GM19463 (cell line): ENCODE results near the gene ABHD6.
"Not testable (repeated sequence)": the region's sequence is repeated elsewhere in the genome, so short reads cannot be mapped to it uniquely, and the experiment has no call there.

Experiments
- ATAC-seq: cut with Tn5 transposase; IDR thresholded peaks from one replicate; pipeline ENCODE4 v1.9.1; 2021; ENCODE audit warnings: mild to moderate bottlenecking, moderate library complexity; ENCODE audit not compliant: unreplicated experiment

ABHD6 gene

DNA sequence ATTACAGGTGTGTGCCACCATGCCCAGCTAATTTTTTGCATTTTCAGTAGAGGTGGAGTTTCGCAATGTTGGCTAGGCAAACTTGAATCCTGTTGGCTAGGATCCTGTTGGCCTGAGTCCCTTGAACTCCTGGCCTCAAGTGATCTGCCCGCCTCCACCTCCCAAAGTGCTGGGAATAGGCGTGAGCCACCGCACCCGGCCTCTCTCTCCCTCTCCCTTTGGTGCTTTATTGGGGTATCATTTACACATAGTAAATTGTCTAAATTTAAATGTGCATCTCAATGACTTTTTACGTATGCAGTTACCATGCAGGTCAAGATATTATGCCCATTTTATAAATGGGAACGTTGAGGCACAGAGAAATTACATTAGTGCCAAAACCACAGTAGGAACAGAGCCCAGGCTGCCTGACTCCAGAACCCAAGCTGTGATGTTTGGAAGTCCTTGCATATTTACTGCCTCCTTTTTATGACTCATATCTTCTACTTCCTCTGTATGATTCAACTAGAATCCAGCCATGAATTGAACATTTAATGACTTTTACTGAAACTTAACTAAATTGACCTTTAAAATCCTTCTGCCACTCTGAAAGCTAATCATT lies 34.4 kb downstream of the ABHD6 start:
- ATAC-seq, result no peak

DNA sequence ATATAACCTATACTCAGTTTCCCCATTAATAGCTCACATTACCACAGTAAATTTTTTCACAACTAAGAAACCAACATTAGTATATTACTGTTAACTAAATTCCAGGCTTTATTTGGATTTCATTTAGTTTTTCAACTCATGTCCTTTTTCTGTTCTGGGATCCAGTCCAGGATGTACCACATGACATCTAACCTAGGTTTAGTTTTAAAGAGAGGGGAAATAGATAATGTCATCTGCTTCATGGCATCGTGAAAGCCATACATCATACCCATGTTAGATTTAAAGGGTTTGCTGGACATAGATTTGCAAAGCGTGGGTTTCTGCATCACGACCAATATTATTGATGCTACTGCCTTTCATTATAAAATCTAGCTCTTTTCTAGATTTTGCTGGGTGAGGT lies 35.3 kb downstream of the ABHD6 start:
- ATAC-seq, result no peak

DNA sequence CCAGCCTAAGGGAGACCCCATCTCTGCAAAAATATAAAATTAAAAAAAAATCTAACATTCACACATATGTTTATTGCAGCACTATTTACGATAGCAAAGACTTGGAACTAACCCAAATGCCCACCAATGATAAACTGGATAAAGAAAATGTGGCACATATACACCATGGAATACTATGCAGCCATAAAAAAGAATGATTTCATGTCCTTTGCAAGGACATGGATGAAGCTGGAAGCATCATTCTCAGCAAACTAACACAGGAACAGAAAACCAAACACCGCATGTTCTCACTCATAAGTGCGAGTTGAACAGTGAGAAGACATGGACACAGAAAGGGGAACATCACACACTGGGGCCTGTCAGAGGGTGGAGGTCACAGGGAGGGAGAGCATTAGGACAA lies 35.8 kb downstream of the ABHD6 start:
- ATAC-seq, result not testable (repeated sequence)

DNA sequence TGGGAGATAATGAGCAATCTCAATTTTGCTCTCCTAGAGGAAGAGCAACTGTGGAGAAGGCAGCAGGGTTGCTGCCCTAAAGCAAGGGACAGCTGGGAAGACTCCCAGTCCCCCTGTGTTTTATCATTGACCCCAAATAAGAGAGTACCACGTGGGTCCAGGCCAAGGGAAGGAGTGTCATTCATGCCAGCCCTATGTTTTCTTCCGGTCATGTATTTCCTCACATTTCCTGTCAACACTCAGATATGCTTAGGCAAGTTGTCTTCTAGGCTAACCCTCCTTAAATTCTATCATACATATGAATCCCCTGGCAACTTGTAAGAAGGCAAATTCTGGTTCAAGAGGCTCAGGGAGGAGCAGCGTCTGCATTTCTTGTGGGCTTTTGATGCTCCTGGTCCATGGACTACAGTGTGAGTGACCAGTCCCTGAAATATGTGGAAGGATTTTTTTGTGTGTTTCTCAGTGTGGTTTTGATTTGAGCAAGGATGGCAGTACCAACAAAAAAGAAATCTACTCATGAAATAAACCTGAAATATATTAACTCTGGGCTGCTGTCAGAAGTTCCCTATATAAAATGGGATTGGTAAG lies 36.5 kb downstream of the ABHD6 start:
- no peak for ATAC-seq

DNA sequence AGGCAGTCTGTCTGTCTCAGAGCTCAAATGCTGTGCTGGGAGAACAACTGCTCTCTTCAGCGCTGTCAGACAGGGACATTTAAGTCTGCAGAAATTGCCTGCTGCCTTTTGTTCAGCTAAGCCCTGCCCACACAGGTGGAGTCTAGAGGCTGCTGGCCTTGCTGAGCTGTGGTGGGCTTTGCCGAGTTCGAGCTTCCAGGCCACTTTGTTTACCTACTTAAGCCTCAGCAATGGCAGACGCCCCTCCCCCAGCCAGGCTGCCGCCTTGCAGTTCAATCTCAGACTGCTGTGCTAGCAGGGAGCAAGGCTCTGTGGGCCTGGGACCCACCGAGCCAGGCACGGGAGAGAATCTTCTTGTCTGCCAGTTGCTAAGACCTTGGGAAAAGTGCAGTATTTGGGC lies 43.5 kb downstream of the ABHD6 start:
- no peak for ATAC-seq

DNA sequence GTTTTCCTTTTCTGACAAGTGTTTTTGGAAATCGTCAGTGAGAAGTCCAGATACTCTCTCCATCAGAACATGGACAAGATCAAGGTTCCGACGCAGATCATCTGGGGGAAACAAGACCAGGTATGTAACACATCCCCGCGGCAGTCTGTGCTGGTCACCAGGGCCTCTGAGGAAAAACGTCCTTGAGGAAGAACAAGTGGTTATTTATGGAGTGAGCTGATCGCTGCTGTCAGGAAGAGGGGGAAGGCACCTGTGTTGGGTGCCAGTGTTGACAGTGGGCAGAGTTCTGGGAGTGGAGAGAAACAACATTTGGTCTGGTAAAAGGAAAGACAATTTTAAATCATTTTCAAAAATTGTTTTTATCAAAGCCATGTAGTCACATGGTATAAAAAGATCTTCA lies 47.7 kb downstream of the ABHD6 start:
- ATAC-seq, result no peak

DNA sequence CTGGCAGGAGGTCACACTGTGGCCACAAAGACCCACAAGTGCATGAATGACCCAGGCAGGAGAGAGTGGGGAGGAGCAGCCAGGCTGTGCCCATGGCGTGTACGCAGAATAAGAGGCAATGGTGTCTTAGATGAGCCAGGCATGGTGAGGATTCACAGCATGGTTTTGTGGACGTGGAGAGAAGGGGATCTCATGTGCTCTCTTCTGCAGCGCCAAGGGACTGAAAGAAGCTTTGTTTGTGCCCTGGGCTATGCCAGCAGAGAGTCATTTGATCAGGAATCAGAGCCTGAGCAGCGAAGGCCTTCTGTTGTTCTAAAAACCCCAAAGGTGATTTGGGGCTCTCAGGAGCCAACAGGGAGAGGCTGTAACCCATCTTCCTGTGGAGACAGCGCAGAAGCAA lies 49.8 kb downstream of the ABHD6 start:
- no peak for ATAC-seq

DNA sequence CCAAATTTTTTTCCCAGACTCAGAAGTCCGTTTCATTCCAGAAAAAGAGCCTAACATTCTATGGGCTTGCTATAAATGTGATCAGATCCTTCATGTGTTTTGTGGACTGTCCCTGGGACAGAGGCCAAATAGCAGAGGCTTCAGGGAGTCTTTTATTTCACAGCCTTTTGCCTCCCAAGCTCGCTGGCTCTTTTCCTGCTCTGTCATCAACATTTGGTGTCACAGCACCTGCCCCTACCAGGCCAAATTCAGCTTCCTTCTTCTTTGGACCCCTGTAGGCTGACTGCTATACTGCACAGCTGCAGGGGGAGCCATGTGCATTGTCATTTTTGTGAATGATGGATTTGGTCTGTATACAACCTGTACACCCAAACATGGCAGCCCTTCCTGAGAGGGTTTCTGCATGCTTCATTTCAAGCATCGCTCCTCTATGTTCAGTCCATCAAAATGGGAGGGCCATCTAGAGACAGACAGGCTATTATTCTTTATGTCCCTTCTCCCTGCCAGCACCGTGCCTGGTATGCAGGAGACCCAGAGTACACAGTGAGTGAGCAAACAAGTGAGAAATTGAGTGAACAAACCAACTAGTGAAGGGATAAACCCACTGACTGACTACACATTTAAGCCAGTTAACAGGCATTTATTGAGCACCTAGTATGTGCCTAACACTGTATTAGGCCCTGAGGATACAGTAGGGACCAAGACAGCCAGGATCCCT lies 50.6 kb downstream of the ABHD6 start:
- no peak for ATAC-seq

DNA sequence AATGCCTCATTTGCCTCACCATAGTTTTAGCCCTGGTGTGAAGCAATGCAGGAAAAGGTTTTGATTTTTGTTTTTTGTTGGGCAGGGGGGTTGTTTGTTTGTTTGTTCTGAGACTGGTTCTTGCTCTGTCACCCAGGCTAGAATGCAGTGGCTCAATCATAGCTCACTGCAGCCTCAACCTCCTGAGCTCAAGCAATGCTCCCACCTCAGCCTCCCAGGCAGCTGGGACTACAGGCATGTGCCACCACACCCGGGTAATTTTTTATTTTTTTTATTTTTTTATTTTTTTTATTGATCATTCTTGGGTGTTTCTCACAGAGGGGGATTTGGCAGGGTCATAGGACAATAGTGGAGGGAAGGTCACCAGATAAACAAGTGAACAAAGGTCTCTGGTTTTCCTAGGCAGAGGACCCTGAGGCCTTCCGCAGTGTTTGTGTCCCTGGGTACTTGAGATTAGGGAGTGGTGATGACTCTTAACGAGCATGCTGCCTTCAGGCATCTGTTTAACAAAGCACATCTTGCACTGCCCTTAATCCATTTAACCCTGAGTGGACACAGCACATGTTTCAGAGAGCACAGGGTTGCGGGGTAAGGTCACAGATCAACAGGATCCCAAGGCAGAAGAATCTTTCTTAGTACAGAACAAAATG lies 51.5 kb downstream of the ABHD6 start:
- not testable (repeated sequence) for ATAC-seq

DNA sequence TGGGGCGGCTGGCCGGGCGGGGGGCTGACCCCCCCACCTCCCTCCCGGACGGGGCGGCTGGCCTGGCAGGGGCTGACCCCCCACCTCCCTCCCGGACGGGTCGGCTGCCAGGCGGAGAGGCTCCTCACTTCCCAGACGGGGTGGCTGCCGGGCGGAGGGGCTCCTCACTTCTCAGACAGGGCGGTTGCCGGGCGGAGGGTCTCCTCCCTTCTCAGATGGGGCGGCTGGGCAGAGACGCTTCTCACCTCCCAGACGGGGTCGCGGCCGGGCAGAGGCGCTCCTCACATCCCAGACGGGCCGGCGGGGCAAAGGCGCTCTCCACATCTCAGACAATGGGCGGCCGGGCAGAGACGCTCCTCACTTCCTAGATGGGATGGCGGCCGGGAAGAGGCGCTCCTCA lies 52.9 kb downstream of the ABHD6 start:
- not testable (repeated sequence) for ATAC-seq

DNA sequence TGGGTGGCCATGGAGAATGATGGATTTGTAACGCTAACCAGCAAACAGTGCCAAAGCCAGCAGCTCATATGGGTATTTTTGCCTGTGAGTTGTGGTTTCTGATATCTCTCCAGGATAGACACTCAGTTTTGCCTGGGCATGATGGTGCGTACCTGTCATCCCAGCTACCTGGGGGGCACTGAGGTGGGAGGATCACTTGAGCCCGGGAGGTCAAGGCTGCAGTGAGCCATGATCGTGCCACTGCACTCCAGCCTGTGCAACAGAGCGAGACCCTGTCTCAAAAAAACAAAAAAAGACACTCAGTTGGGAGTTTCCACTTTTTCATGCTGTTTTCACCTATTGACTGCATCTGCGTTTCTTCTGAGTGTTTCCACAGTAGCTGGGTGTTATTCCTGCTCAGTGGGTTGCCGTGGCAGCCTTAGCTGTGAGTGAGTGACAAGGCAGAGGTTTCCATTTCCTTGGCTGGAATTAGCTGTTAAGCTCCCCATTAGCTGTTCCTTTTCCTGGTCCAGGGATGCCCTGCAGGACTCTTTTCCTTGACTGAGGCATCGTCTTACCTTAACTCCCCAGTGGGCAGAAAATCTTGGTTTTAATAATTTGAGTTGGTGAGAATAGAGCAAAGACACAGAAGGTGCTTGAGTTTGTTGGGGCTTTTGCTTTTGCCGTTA lies 54.2 kb downstream of the ABHD6 start:
- ATAC-seq, result no peak

DNA sequence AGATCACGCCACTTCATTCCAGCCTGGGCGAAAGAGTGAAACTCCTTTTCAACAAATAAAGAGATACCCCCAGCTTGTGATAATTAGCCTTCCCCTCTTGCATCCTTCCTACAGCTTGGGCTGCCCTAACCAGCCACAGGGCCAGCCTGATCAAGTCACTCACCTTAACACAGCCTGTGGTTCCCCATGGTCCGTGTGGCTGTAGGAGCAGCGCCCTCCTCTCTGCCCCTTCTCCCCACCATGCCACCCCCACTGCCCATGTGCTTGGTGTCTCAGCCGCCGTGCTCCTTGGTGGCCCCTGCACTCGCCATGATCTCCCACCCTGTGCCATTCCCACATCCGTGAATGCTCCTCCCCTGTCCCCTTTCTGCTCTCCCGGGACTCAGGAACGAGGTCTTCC lies 55.3 kb downstream of the ABHD6 start:
- ATAC-seq, result no peak

DNA sequence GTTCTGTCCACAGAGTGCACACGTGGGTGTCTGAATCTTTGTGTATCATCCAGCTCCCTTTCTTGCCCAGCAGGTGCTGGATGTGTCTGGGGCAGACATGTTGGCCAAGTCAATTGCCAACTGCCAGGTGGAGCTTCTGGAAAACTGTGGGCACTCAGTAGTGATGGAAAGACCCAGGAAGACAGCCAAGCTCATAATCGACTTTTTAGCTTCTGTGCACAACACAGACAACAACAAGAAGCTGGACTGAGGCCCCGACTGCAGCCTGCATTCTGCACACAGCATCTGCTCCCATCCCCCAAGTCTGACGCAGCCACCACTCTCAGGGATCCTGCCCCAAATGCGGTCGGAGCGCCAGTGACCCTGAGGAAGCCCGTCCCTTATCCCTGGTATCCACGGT lies 55.9 kb downstream of the ABHD6 start:
- no peak for ATAC-seq

DNA sequence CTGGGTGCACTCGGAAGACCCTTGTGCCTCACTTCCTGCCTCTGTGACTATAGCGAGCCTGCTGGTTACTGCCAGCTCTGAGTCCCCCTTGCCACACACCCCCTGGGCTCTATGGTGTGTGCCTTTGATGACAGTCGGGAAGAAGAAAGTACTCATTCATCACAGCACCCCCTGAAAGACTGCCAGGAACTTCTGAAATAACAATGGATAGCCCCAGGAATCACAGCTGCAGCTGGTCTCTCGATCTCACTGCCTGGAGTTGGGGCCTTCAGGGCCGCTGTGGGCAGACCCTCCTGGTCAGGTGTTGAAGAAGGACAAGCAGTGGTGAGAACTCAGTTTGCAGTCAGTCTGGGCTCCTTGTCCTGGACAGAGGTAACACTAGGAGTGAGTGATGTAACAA lies 58.7 kb downstream of the ABHD6 start:
- ATAC-seq, result no peak

DNA sequence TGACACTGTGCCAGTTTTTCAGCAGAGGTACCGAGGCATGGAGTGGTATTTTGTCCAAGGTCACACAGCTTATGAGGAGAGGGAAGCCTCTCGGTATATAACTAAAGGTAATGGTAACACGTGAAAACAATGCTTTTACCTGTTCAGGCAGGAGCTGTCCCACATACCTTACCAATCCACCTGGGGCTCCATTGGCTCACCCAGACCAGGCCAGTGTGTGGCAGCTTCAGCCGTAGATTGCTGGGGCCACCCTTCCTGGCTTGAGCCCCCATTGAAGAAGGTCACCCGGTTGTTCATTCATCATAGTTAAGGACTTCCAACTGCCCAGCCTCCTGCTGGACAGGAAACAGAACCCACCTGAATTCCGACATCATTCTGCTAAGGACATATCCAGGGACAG lies 59.3 kb downstream of the ABHD6 start:
- ATAC-seq, result no peak

DNA sequence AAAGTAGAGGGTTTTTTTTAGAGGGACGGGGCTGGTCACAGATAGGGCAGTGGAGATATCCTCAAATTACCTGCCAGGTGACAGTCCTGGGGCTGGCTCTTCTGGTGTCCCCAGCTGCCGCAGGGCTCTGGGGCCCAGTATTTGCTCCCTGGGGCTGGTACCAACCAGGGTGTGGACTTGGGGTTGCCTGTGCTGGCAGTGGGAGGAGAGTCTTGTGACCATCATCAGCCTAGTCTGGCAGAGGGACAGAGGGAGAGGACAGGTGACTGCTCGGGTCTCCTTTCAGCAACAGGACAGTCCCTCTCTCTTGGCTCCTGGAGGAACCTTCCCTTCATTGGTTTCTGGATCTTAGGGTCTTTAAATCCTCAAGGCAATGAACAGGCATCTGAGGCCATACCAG lies 60.6 kb downstream of the ABHD6 start:
- no peak for ATAC-seq

DNA sequence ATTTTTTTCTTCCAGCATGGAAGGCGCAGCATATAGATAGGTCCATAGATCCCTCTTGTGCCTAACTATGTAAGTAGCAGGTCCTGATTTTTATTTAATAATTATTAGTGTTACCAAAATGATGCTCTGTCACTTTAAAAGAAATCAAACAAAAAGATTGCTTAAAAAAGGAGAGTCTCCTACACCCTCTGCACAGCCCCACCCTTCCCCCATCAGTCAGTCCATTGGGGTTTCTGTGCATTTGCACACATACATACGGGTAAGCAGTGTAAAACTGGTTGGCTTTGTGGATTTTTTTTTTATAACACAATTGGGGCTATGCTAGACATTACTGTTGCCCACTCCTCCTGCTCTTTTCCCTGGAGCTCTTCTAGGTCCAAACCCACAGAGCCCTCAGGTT lies 61.5 kb downstream of the ABHD6 start:
- ATAC-seq, result no peak

DNA sequence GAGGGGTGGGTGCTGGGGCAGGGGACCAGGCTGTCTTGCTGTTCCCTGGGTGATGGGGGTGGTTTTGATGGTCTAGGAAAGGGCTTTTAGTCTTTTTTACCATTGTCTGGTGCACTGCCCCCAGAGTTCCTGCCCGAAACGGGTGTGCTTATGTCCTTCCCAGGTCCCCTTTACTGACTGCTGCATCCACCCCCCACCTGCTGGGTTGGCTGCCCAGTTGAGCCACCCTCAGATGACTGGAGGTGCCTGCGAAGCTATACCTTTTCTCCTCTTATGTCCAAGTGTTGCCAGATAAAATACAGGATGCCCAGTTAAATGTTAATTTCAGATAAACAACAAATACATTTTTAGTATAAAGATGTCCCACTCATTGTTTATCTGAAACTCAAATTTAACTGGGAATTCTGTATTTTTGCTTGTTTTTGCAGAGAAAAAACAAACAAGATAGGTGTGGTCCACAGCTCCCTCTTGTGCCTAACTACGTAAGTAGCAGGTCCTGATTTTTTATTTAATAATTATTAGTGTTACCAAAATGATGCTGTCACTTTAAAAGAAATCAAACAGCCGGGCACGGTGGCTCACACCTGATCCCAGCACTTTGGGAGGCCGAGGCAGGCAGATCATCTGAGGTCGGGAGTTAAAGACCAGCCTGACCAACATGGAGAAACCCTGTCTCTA lies 62.4 kb downstream of the ABHD6 start:
- no peak for ATAC-seq

DNA sequence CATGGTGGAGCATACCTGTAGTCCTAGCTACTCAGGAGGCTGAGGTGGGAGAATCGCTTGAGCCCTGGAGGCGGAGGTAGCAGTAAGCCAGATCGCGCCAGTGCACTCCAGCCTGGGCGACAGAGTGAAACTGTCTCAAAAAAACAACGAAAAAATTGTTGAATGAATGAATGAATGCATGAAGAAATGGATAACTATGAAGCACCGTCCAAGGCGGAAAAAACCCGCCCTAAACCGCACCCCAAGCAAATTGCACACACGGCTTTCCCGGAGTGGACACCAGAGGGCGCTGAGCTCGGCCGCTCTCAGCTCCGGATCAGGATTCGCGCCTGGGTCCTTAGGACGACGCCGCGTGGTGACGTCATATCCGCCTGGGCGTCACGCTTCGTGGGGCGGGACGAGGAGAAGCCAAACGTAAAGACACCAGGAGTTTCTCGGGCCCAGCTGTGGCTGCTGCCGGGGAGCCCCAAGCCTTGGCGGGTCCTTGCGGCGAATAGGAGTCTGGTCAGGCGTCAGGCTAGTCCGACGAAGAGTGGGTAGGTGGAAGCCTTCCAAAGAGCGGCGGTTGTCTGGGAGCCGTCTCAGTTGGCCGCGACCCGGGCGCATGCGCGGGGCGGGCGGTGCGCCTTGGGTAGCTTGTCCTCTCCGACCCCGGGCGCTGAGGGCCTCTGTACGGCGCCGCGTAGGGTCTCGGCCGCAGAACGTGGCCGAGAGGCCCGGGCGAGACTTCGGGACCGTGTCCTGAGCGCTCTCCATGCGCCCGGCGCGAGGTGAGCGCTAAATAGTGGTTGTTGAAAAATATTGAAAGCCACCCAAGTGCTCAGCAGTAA lies 68.5 kb downstream of the ABHD6 start, which contains the start of the genes HTD2 and RPP14:
TSS of gene HTD2 (plus strand) at position 639 of the 830 bp plus-strand sequence. CDS start 11,094 bp downstream, outside the sequence.
TSS of gene RPP14 (plus strand) at position 364 of the 830 bp plus-strand sequence. CDS start 4,085 bp downstream, outside the sequence.
- peak; percentile 86 for ATAC-seq
